ENCODE data around the gene FANCD2OS. TPM values are rescaled to one million over a fixed set of nuclear protein-coding genes. Genes with fewer than 3 reads are reported as not detected.
"Not testable (repeated sequence)": the region's sequence is repeated elsewhere in the genome, so short reads cannot be mapped to it uniquely, and the experiment has no call there.

Gene FANCD2OS
- total RNA-seq, 1 donor from 2014 or later: not detected

DNA sequence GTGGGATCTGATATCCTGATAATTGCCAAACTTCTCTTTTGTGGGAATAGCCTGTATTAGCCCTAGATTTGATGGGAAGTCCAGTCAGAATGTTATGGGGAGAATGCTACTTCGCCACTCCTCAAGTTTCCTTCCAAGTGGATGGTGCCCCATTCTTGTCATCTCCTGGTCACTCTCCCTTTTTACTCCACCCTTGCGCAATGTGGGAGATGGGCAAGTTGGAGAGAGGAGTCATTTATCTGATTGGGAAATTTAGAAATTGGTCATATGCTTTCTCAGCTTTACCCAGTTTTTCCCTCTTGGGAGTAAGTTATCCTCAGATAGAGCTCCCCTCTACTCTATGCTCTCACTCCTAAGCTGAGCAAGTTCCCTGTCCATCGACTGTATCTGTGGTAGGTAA lies 14.4 kb downstream of the FANCD2OS start:
- DNase-seq (ENCODE audit: low spot score): no peak

DNA sequence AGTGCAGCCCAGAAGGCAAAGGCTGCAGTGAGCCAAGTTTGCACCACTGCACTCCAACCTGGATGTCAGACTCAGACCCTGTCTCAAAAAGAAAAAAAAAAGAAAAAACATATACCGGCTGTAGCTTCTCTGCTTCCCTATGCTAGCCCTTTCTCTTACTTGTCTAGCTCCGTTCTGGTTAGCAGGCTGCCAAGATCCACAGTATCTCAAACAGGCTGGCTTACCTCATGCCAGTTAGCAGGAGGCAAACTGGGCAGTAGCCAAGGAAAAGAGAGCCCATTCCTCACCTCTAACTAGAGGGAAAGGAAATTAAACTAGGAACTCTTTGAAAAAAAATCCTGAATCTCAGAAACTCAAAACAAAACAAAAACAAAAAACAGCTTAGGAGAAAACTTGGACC lies 16.7 kb downstream of the FANCD2OS start:
- DNase-seq (ENCODE audit: low spot score): not testable (repeated sequence)

DNA sequence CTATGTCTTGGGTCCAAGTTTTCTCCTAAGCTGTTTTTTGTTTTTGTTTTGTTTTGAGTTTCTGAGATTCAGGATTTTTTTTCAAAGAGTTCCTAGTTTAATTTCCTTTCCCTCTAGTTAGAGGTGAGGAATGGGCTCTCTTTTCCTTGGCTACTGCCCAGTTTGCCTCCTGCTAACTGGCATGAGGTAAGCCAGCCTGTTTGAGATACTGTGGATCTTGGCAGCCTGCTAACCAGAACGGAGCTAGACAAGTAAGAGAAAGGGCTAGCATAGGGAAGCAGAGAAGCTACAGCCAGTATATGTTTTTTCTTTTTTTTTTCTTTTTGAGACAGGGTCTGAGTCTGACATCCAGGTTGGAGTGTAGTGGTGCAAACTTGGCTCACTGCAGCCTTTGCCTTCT lies 17.3 kb downstream of the FANCD2OS start:
- not testable (repeated sequence) for DNase-seq (ENCODE audit: low spot score)

DNA sequence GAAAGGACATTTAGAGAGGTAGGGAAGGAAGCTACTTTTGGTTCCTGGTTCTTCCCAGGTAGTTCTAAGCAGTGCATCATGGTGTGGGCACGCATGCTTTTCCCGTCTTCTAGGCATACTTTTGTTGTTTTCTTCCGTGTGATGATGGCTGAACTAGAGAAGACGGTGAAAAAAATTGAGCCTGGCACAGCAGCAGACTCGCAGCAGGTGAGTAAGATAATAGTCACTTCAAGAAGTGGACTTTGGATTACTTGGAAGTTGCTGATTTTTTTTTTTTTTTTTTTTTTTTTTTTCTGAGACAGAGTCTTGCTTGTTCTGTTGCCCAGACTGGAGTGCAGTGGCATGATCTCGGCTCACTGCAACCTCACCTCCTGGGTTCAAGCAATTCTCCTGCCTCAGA lies 17.9 kb downstream of the FANCD2OS start:
- no peak for DNase-seq (ENCODE audit: low spot score)

DNA sequence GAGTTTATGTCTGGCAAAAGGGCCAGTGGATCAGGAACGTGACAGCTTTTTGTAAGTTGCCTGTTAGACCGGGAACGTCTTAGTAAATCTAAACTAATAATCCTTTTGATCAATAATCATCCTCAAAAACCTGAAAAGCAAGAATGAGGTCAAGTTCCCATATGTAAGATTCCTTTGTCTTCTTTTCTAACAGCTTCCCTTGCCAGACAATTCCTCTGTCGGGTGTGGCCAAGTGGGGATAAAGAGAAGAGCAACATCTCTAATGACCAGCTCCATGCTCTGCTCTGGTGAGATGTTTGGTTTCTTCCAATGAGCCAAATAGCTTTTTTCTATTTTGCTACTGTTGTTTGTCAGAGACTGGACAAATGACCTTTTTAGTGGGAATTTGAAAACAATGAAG lies 19.8 kb downstream of the FANCD2OS start:
- no peak for DNase-seq (ENCODE audit: low spot score)

DNA sequence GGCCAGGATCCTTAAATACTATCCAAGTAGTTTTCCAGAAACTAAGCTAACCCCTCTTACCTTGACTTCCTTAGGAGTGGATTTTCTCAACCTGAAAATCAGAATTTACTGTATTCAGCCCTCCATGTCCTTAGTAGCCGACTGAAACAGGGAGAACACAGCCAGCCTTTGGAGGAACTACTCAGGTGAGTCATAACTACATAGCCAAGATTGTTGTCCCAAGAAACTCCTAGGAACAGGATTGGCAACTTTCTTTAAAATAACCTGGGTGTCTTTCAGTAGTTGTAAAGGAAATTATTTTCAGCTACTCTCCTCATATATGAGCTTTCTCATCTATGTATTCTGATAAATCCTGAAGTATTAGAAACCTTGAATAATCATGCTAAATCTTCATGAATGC lies 22.3 kb downstream of the FANCD2OS start:
- DNase-seq (ENCODE audit: low spot score): no peak

DNA sequence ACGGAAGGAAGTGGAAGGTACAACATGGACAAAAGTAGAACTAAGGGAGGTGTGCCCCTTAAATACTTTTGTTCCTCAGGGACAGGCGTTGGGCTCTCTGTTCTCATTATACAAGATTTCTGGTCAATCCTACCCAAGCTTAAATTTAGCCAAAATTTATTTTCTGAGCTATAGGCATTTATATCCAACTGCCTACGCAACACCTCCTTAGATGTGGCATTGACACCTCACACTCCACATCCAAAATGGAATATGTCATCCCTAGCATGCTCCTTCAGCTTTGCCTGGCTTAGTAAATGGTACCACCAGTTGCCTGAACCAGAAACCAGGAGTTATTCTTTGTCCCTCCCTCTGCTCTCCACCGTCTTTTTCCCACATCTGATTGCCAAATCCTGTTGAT lies 26.2 kb downstream of the FANCD2OS start:
- no peak for DNase-seq (ENCODE audit: low spot score)

DNA sequence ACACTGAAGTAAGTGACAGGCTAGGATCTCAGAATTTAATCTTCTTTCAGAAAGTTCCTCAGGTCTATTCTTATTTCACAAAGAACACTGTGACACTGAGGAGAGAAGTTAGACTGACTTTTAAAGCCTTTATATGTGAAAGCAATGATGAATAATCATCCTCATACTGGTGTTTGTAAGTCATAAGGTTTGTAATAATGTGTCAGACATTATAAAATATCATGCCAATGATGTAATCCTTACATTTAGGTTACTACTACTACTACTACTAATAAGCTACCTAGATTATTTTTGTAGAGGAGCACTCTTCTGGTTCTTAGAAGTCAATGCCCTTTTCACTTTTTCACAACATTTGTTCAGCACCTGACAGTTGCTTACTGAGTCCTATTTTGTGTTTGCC lies 33.4 kb downstream of the FANCD2OS start:
- DNase-seq (ENCODE audit: low spot score): no peak

DNA sequence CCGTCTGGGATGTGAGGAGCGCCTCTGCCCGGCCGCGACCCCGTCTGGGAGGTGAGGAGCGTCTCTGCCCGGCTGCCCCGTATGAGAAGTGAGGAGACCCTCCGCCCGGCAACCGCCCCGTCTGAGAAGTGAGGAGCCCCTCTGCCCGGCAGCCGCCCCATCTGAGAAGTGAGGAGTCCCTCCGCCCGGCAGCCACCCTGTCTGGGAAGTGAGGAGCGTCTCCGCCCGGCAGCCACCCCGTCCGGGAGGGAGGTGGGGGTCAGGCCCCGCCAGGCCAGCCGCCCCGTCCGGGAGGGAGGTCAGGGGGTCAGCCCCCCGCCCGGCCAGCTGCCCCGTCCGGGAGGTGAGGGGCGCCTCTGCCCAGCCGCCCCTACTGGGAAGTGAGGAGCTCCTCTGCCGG lies 38.0 kb downstream of the FANCD2OS start:
- not testable (repeated sequence) for DNase-seq (ENCODE audit: low spot score)

DNA sequence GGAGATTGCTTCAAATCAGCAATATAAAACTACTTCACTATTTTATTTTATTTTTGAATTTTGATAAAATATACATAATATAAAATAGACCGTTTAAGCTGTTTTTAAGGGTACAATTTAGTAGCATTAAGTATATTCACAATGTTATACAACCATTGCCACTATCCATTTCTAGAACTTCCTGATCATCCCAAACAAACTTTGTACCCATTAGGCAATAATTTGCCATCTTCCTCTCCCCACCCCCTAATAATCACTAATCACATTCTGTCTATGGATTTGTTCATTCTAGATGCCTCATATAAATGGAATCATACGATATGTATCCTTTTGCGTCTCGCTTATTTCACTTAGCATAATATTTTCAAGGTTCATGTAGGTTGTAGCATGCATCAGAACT lies 53.0 kb downstream of the FANCD2OS start:
- DNase-seq (ENCODE audit: low spot score): no peak

Other genes starting within 250 kb of the FANCD2OS start
- gene CIDEC, start 228.0 kb downstream of the FANCD2OS start, total RNA-seq: 880 TPM
- 49.8 TPM for gene JAGN1, start 217.6 kb downstream of the FANCD2OS start, total RNA-seq
- 20.2 TPM for gene IL17RE, start 205.4 kb downstream of the FANCD2OS start, total RNA-seq
- gene IL17RC, start 191.2 kb downstream of the FANCD2OS start, total RNA-seq: 28.8 TPM
- gene CRELD1, start 174.4 kb downstream of the FANCD2OS start, total RNA-seq: 24.8 TPM
- gene PRRT3, start 155.8 kb downstream of the FANCD2OS start, total RNA-seq: 1.6 TPM
- gene EMC3, start 121.4 kb downstream of the FANCD2OS start, total RNA-seq: 143 TPM
- gene FANCD2, start 81.8 kb downstream of the FANCD2OS start, total RNA-seq: 2.8 TPM
- gene BRK1, start 7.4 kb upstream of the FANCD2OS start, total RNA-seq: 111 TPM
- gene VHL, start 33.5 kb upstream of the FANCD2OS start, total RNA-seq: 34.3 TPM
- gene IRAK2, start 56.7 kb upstream of the FANCD2OS start, total RNA-seq: 4.7 TPM
- gene TATDN2, start 140.2 kb upstream of the FANCD2OS start, total RNA-seq: 34.7 TPM
- 2.1 TPM for gene GHRL, start 184.7 kb upstream of the FANCD2OS start, total RNA-seq
- gene SEC13, start 212.9 kb upstream of the FANCD2OS start, total RNA-seq: 98.5 TPM

All from mesenteric fat pad (tissue), 1 donor.